ENCODE results near the gene MINDY4. TPM values are rescaled to one million over a fixed set of nuclear protein-coding genes. Genes with fewer than 3 reads are reported as not detected.

MINDY4 gene
- total RNA-seq, 2 donors from 2014 or later: 2.2 to 4.2 TPM

- no peak overlapping the region for H3K4me3 ChIP-seq
- no peaks in the 10 kb centered on the region for H3K27me3 ChIP-seq
- peak overlapping the region; percentile 7 for H3K27ac ChIP-seq
- no peaks in the 10 kb centered on the region for H3K9me3 ChIP-seq
- DNase-seq: peak; percentile 95
- peak overlapping the region in 1 of 2 donors; percentile 19 for H3K9ac ChIP-seq (ENCODE audit: low read depth in 2 of 2, low read length in 2 of 2)
- H3K4me1 ChIP-seq: no peaks in the 10 kb centered on the region
- peak; percentile 98 for TF ChIP-seq CTCF (IDR thresholded peaks at IDR 0.05)
- H3K36me3 ChIP-seq: no peaks in the 10 kb centered on the region
- intact Hi-C loops (cut with DNase I): no loop called here
Observed at GRCh38 chr7:30938435-30939316, 167.5 kb downstream of the MINDY4 start.

- Histone ChIP-seq H3K27me3 (no peaks in the 10 kb centered on the region), H3K9me3 (no peaks in the 10 kb centered on the region), H3K4me1 (no peaks in the 10 kb centered on the region), H3K27ac (no peak overlapping the region), H3K9ac (ENCODE audit: low read depth in 2 of 2, low read length in 2 of 2) (no peak overlapping the region), H3K36me3 (no peaks in the 10 kb centered on the region), H3K4me3 (no peak overlapping the region)
- intact Hi-C loops (cut with DNase I): no loop called here
- TF ChIP-seq CTCF (IDR thresholded peaks at IDR 0.05): no peak
- no peak for DNase-seq
Observed at GRCh38 chr7:30941582-30942323, 170.5 kb downstream of the MINDY4 start.

Other genes starting within 250 kb of the MINDY4 start
- gene GARS1, start 176.5 kb upstream of the MINDY4 start, total RNA-seq: 100 to 1,000 TPM in 1 of 2 donors, 10 to 100 TPM in 1; 90.9 to 144 TPM
- gene CRHR2, start 89.0 kb upstream of the MINDY4 start, total RNA-seq: under 1 TPM in 1 of 2 donors, not detected in 1; 0.16 TPM
- gene INMT, start 19.3 kb upstream of the MINDY4 start, total RNA-seq: 1 to 10 TPM; 2.3 to 6.0 TPM
- gene AQP1, start 140.4 kb downstream of the MINDY4 start, total RNA-seq: 10 to 100 TPM; 33.9 to 47.4 TPM
- not detected for gene GHRHR, start 192.5 kb downstream of the MINDY4 start, total RNA-seq